Small intestine (tissue), 7 donors: Measurements from ENCODE around the gene KCNIP3. TPM values are rescaled to one million over a fixed set of nuclear protein-coding genes. Genes with fewer than 3 reads are reported as not detected.

Experiments
- DNase-seq, 2 donors: peaks; one replicate each; pipeline versions ENCODE4 v3.0.0 to v3.0.0-alpha.2; 2013
- FAIRE-seq: peaks from 2 replicates; lab custom pipeline; 2012; peaks lifted over from hg19 to GRCh38; lab: Jason Lieb, UNC
- H3K27ac ChIP-seq, 3 donors: one replicate each; pipeline ENCODE4 v1.5.1; 2013; ENCODE audit warnings: low read length in 2 of 3, mild to moderate bottlenecking in 2 of 3, control low read depth in 1 of 3, inconsistent platforms in 1 of 3, low read depth in 1 of 3, moderate library complexity in 1 of 3
- H3K27me3 ChIP-seq, 3 donors: one replicate each; pipeline ENCODE4 v1.6.1; 2013; ENCODE audit warnings: low read length in 3 of 3, inconsistent platforms in 1 of 3; ENCODE audit not compliant: control insufficient read depth in 3 of 3, insufficient read depth in 3 of 3
- H3K36me3 ChIP-seq, 3 donors: one replicate each; pipeline ENCODE4 v1.6.1; 2013; ENCODE audit warnings: low read length in 3 of 3, inconsistent platforms in 1 of 3, low read depth in 1 of 3, mild to moderate bottlenecking in 1 of 3, moderate library complexity in 1 of 3; ENCODE audit not compliant: control insufficient read depth in 3 of 3, insufficient read depth in 2 of 3
- H3K4me1 ChIP-seq, 3 donors: one replicate each; pipeline ENCODE4 v1.6.1; 2013; ENCODE audit warnings: low read length in 2 of 3, inconsistent platforms in 1 of 3, low read depth in 1 of 3, mild to moderate bottlenecking in 1 of 3, moderate library complexity in 1 of 3; ENCODE audit not compliant: control insufficient read depth in 3 of 3, insufficient read depth in 2 of 3
- H3K4me3 ChIP-seq, 3 donors: one replicate each; pipeline ENCODE4 v1.5.1; 2013; ENCODE audit warnings: low read length in 3 of 3, control low read depth in 1 of 3, inconsistent platforms in 1 of 3, low read depth in 1 of 3, mild to moderate bottlenecking in 1 of 3, moderate library complexity in 1 of 3
- H3K9me3 ChIP-seq, 2 donors: one replicate each; pipeline ENCODE4 v1.6.1; 2013; ENCODE audit warnings: low read depth in 1 of 2, low read length in 1 of 2; ENCODE audit not compliant: control insufficient read depth in 2 of 2, insufficient read depth in 1 of 2
- WGBS, 3 donors: extraction: QIAGEN DNeasy Blood & Tissue Kit; methylation state at CpG; one replicate each; pipeline ENCODE4 v1.1.7; 2013; 5-methylcytosine and 5-hydroxymethylcytosine counted together
- polyA plus RNA-seq, 4 donors: library from polyadenylated mRNA; stranded (reverse) in 3 of 4; unstranded in 1 of 4; fragments of 200-250 nt in 3 of 4; fragments of 120-200 nt in 1 of 4; gene quantifications; one replicate each; pipeline versions ENCODE4 v1.2.1 to v1.2.3, GENCODE V29; 2013
- donor health status: healthy with polysubstance abuse.
- donor health status: control.
- donor health status: control.
- donor health status: Bipolar disorder and iron deficiency.
- donor health status: healthy.

KCNIP3 gene
- polyA plus RNA-seq, 4 donors, result 1.4 to 3.8 (median 2.1) TPM

- Histone ChIP-seq H3K4me3 (no peak overlapping the region), H3K27me3 (no peaks in the 10 kb centered on the region), H3K9me3 (no peaks in the 10 kb centered on the region), H3K36me3 (peaks cover 0 to 2% (median 0%) of the 10 kb centered on the region in 3 donors), H3K4me1 (peaks cover 0 to 4% (median 0%) of the 10 kb centered on the region in 3 donors), H3K27ac (peak overlapping the region in 1 of 3 donors; percentile 57)
- FAIRE-seq, result no peak
- no peak for DNase-seq
- WGBS, 3 donors, result 45 to 80% (median 51%) methylated on average over 6 to 9 of the region's 9 CpGs
These were observed 20.3 kb upstream of the KCNIP3 start for GRCh38 chr2:95276888-95277245.

DNA sequence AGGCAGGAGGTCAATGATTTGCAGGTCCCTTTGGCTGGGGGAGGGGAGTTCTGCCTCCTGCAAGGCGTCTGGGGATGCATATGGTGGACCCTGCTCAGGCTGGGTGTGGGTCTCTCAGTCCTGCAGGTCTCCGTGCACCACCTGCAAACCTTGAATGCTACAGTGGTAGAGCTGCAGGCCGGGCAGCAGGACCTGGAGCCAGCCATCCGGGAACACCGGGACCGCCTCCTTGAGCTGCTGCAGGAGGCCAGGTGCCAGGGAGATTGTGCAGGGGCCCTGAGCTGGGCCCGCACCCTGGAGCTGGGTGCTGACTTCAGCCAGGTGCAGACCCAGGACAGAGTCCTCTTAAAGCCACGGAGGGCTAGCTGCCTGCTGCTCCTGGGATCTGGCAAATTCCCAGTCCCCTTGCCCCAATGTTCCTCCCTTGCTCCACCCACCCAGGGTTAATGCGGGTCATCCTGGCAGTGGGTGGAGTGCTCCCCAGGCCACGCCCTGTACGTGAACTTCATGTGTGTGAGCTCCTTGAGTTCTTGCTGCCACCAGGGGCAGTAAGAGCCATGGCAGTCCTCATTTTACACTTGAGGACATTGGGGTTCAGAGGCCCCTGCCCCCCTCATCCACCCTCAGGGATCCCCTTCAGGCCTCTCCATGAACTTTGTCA, 19.8 kb upstream of the KCNIP3 start:
- H3K27ac ChIP-seq, result peak overlapping the region in 1 of 3 donors; percentile 57
- 22 to 53% (median 33%) methylated on average over 9 to 11 of the region's 11 CpGs for WGBS, 3 donors

GRCh38 chr2:95278051-95278471, 19.1 kb upstream of the KCNIP3 start:
- H3K36me3 ChIP-seq, result peaks cover 0 to 2% (median 0%) of the 10 kb centered on the region in 3 donors
- no peak for DNase-seq
- no peak for FAIRE-seq
- H3K27me3 ChIP-seq, result no peaks in the 10 kb centered on the region
- 92 to 94% (median 93%) methylated on average over 7 of the region's 7 CpGs for WGBS, 3 donors
- H3K9me3 ChIP-seq, result no peaks in the 10 kb centered on the region
- H3K4me1 ChIP-seq, result peaks cover 0 to 4% (median 0%) of the 10 kb centered on the region in 3 donors
- H3K4me3 ChIP-seq, result no peak overlapping the region
- H3K27ac ChIP-seq, result no peak overlapping the region

More for the DNA sequence above, 19.8 kb upstream of the KCNIP3 start:
- H3K4me3 ChIP-seq, result no peak overlapping the region
- FAIRE-seq (no peak), DNase-seq (peak; percentile 73 to 92)
- peaks cover 0 to 4% (median 0%) of the 10 kb centered on the region in 3 donors for H3K4me1 ChIP-seq
- H3K36me3 ChIP-seq, result peaks cover 0 to 2% (median 0%) of the 10 kb centered on the region in 3 donors
- no peaks in the 10 kb centered on the region for H3K9me3 ChIP-seq
- no peaks in the 10 kb centered on the region for H3K27me3 ChIP-seq

GRCh38 chr2:95278637-95279225, 18.4 kb upstream of the KCNIP3 start:
- Histone ChIP-seq H3K27ac (no peak overlapping the region), H3K36me3 (peaks cover 0 to 2% (median 0%) of the 10 kb centered on the region in 3 donors), H3K9me3 (no peaks in the 10 kb centered on the region), H3K4me1 (peaks cover 0 to 4% (median 0%) of the 10 kb centered on the region in 3 donors), H3K4me3 (no peak overlapping the region), H3K27me3 (no peaks in the 10 kb centered on the region)
- 90 to 93% (median 92%) methylated on average over 11 to 12 of the region's 12 CpGs for WGBS, 3 donors
- FAIRE-seq, result no peak
- no peak for DNase-seq

- WGBS, 3 donors, result 88 to 96% (median 89%) methylated on average over 19 of the region's 19 CpGs
- Histone ChIP-seq H3K27me3 (no peaks in the 10 kb centered on the region), H3K9me3 (no peaks in the 10 kb centered on the region), H3K36me3 (peaks cover 0 to 2% (median 0%) of the 10 kb centered on the region in 3 donors), H3K27ac (no peak overlapping the region), H3K4me3 (no peak overlapping the region), H3K4me1 (no peaks in the 10 kb centered on the region)
- DNase-seq (no peak), FAIRE-seq (no peak)
These were observed 17.6 kb upstream of the KCNIP3 start for GRCh38 chr2:95279435-95280035.

GRCh38 chr2:95281071-95281470, 16.1 kb upstream of the KCNIP3 start:
- DNase-seq, result no peak
- no peak overlapping the region for H3K27ac ChIP-seq
- H3K9me3 ChIP-seq, result no peaks in the 10 kb centered on the region
- no peak for FAIRE-seq
- peaks cover 0 to 2% (median 0%) of the 10 kb centered on the region in 3 donors for H3K36me3 ChIP-seq
- H3K4me1 ChIP-seq, result no peaks in the 10 kb centered on the region
- no peaks in the 10 kb centered on the region for H3K27me3 ChIP-seq
- H3K4me3 ChIP-seq, result no peak overlapping the region
- WGBS, 3 donors, result 86 to 96% (median 89%) methylated on average over 8 of the region's 8 CpGs

- H3K9me3 ChIP-seq, result no peaks in the 10 kb centered on the region
- no peaks in the 10 kb centered on the region for H3K4me1 ChIP-seq
- no peaks in the 10 kb centered on the region for H3K27me3 ChIP-seq
- H3K27ac ChIP-seq, result no peak overlapping the region
- 91 to 93% (median 93%) methylated on average over 8 of the region's 8 CpGs for WGBS, 3 donors
- H3K36me3 ChIP-seq, result peaks cover 0 to 2% (median 0%) of the 10 kb centered on the region in 3 donors
- no peak overlapping the region for H3K4me3 ChIP-seq
- no peak for FAIRE-seq
- DNase-seq, result no peak
These were observed 15.4 kb upstream of the KCNIP3 start for GRCh38 chr2:95281786-95282185.

- FAIRE-seq (no peak), DNase-seq (no peak)
- peaks cover 0 to 2% (median 0%) of the 10 kb centered on the region in 3 donors for H3K36me3 ChIP-seq
- WGBS, 3 donors, result 46 to 63% (median 52%) methylated on average over 3 of the region's 3 CpGs
- no peak overlapping the region for H3K4me3 ChIP-seq
- H3K27ac ChIP-seq, result no peak overlapping the region
- no peaks in the 10 kb centered on the region for H3K27me3 ChIP-seq
- no peaks in the 10 kb centered on the region for H3K4me1 ChIP-seq
- H3K9me3 ChIP-seq, result no peaks in the 10 kb centered on the region
These were observed 14.7 kb upstream of the KCNIP3 start for GRCh38 chr2:95282458-95282857.
